Stimulated activated memory B cell treated with anti-CD40 and anti-IgM and Interleukin-4, amounts not matched to agents 10 μg/mL and 1 μg/mL and 100 μg/mL, for 72 hours (primary cell): ENCODE data around the gene FAM200B.

Experiments used
- ATAC-seq: fragments of 150-1000 bp; cut with Tn5 transposase; 2 replicates; pipeline ENCODE4 v1.10.0; 2021
- H3K27ac Mint-ChIP-seq: one replicate; pipeline ENCODE4 v1.8.0; 2022; ENCODE audit warnings: mild to moderate bottlenecking, mixed read lengths
- H3K27me3 Mint-ChIP-seq: one replicate; pipeline ENCODE4 v1.8.0; 2022; ENCODE audit warnings: mixed read lengths
- H3K36me3 Mint-ChIP-seq: one replicate; pipeline ENCODE4 v1.8.0; 2022; ENCODE audit warnings: mixed read lengths
- H3K4me1 Mint-ChIP-seq: one replicate; pipeline ENCODE4 v1.8.0; 2022; ENCODE audit warnings: mixed read lengths
- H3K4me3 Mint-ChIP-seq: one replicate; pipeline ENCODE4 v1.8.0; 2022; ENCODE audit warnings: mild to moderate bottlenecking, moderate library complexity, mixed read lengths
- H3K9me3 Mint-ChIP-seq: one replicate; pipeline ENCODE4 v1.8.0; 2022; ENCODE audit warnings: mixed read lengths

The FAM200B gene

GRCh38 chr4:15658136-15658770, 23.4 kb upstream of the FAM200B start:
- Mint-ChIP-seq H3K36me3 (no peaks in the 10 kb centered on the region), H3K9me3 (no peaks in the 10 kb centered on the region), H3K4me3 (no peak overlapping the region), H3K27me3 (no peaks in the 10 kb centered on the region), H3K4me1 (peaks cover 22% of the 10 kb centered on the region), H3K27ac (no peak overlapping the region)
- ATAC-seq = no peak

GRCh38 chr4:15658781-15659180, 22.8 kb upstream of the FAM200B start:
- H3K27me3 Mint-ChIP-seq = no peaks in the 10 kb centered on the region
- peaks cover 17% of the 10 kb centered on the region for H3K4me1 Mint-ChIP-seq
- no peak for ATAC-seq
- no peak overlapping the region for H3K4me3 Mint-ChIP-seq
- H3K27ac Mint-ChIP-seq = no peak overlapping the region
- H3K36me3 Mint-ChIP-seq = no peaks in the 10 kb centered on the region
- H3K9me3 Mint-ChIP-seq = no peaks in the 10 kb centered on the region

GRCh38 chr4:15659768-15660570, 21.7 kb upstream of the FAM200B start:
- Mint-ChIP-seq H3K4me1 (peaks cover 8% of the 10 kb centered on the region), H3K4me3 (no peak overlapping the region)

GRCh38 chr4:15665753-15666365, 15.8 kb upstream of the FAM200B start:
- H3K36me3 Mint-ChIP-seq = no peaks in the 10 kb centered on the region
- no peaks in the 10 kb centered on the region for H3K9me3 Mint-ChIP-seq
- no peak overlapping the region for H3K4me3 Mint-ChIP-seq
- H3K4me1 Mint-ChIP-seq = no peaks in the 10 kb centered on the region
- H3K27ac Mint-ChIP-seq = no peak overlapping the region
- no peak for ATAC-seq
- no peaks in the 10 kb centered on the region for H3K27me3 Mint-ChIP-seq

More at GRCh38 chr4:15659768-15660570, 21.7 kb upstream of the FAM200B start:
- H3K9me3 Mint-ChIP-seq = no peaks in the 10 kb centered on the region
- no peak for ATAC-seq
- no peak overlapping the region for H3K27ac Mint-ChIP-seq
- H3K36me3 Mint-ChIP-seq = no peaks in the 10 kb centered on the region
- no peaks in the 10 kb centered on the region for H3K27me3 Mint-ChIP-seq

GRCh38 chr4:15667006-15667405, 14.6 kb upstream of the FAM200B start:
- no peak for ATAC-seq
- H3K4me1 Mint-ChIP-seq = no peaks in the 10 kb centered on the region
- H3K9me3 Mint-ChIP-seq = no peaks in the 10 kb centered on the region
- H3K4me3 Mint-ChIP-seq = no peak overlapping the region
- no peaks in the 10 kb centered on the region for H3K27me3 Mint-ChIP-seq
- H3K36me3 Mint-ChIP-seq = no peaks in the 10 kb centered on the region
- H3K27ac Mint-ChIP-seq = no peak overlapping the region

- ATAC-seq = no peak
Measured at GRCh38 chr4:15668566-15669435, 12.8 kb upstream of the FAM200B start.

GRCh38 chr4:15670576-15670975, 11.1 kb upstream of the FAM200B start:
- Mint-ChIP-seq H3K4me3 (no peak overlapping the region), H3K9me3 (no peaks in the 10 kb centered on the region), H3K4me1 (no peaks in the 10 kb centered on the region), H3K36me3 (no peaks in the 10 kb centered on the region), H3K27ac (no peak overlapping the region), H3K27me3 (no peaks in the 10 kb centered on the region)
- no peak for ATAC-seq

More at GRCh38 chr4:15668566-15669435, 12.8 kb upstream of the FAM200B start:
- Mint-ChIP-seq H3K4me3 (no peak overlapping the region), H3K27ac (no peak overlapping the region), H3K9me3 (no peaks in the 10 kb centered on the region), H3K4me1 (no peaks in the 10 kb centered on the region), H3K36me3 (no peaks in the 10 kb centered on the region), H3K27me3 (no peaks in the 10 kb centered on the region)

GRCh38 chr4:15672101-15672500, 9.5 kb upstream of the FAM200B start:
- H3K36me3 Mint-ChIP-seq = no peaks in the 10 kb centered on the region
- H3K4me1 Mint-ChIP-seq = no peaks in the 10 kb centered on the region
- H3K27me3 Mint-ChIP-seq = no peaks in the 10 kb centered on the region
- H3K27ac Mint-ChIP-seq = no peak overlapping the region
- ATAC-seq = no peak
- H3K9me3 Mint-ChIP-seq = no peaks in the 10 kb centered on the region
- no peak overlapping the region for H3K4me3 Mint-ChIP-seq

- no peaks in the 10 kb centered on the region for H3K9me3 Mint-ChIP-seq
- no peak overlapping the region for H3K27ac Mint-ChIP-seq
- ATAC-seq = no peak
- H3K4me3 Mint-ChIP-seq = no peak overlapping the region
- H3K27me3 Mint-ChIP-seq = no peaks in the 10 kb centered on the region
- H3K36me3 Mint-ChIP-seq = no peaks in the 10 kb centered on the region
- no peaks in the 10 kb centered on the region for H3K4me1 Mint-ChIP-seq
Measured at GRCh38 chr4:15673337-15673736, 8.3 kb upstream of the FAM200B start.

GRCh38 chr4:15674046-15674445, 7.6 kb upstream of the FAM200B start:
- no peaks in the 10 kb centered on the region for H3K27me3 Mint-ChIP-seq
- H3K27ac Mint-ChIP-seq = no peak overlapping the region
- H3K36me3 Mint-ChIP-seq = no peaks in the 10 kb centered on the region
- no peaks in the 10 kb centered on the region for H3K9me3 Mint-ChIP-seq
- no peaks in the 10 kb centered on the region for H3K4me1 Mint-ChIP-seq
- no peak overlapping the region for H3K4me3 Mint-ChIP-seq
- ATAC-seq = no peak

- ATAC-seq = no peak
- Mint-ChIP-seq H3K4me3 (no peak overlapping the region), H3K27ac (no peak overlapping the region), H3K9me3 (no peaks in the 10 kb centered on the region), H3K36me3 (no peaks in the 10 kb centered on the region), H3K4me1 (no peaks in the 10 kb centered on the region), H3K27me3 (no peaks in the 10 kb centered on the region)
Measured at GRCh38 chr4:15674926-15675325, 6.7 kb upstream of the FAM200B start.

GRCh38 chr4:15675356-15675755, 6.3 kb upstream of the FAM200B start:
- Mint-ChIP-seq H3K4me3 (no peak overlapping the region), H3K4me1 (no peaks in the 10 kb centered on the region), H3K36me3 (no peaks in the 10 kb centered on the region), H3K27me3 (no peaks in the 10 kb centered on the region), H3K9me3 (no peaks in the 10 kb centered on the region), H3K27ac (no peak overlapping the region)
- no peak for ATAC-seq

GRCh38 chr4:15676039-15676438, 5.6 kb upstream of the FAM200B start:
- H3K27me3 Mint-ChIP-seq = no peaks in the 10 kb centered on the region
- H3K4me3 Mint-ChIP-seq = no peak overlapping the region
- H3K36me3 Mint-ChIP-seq = no peaks in the 10 kb centered on the region
- no peaks in the 10 kb centered on the region for H3K9me3 Mint-ChIP-seq
- no peak for ATAC-seq
- H3K4me1 Mint-ChIP-seq = peaks cover under 1% of the 10 kb centered on the region
- no peak overlapping the region for H3K27ac Mint-ChIP-seq

- Mint-ChIP-seq H3K36me3 (no peaks in the 10 kb centered on the region), H3K4me3 (no peak overlapping the region), H3K27me3 (no peaks in the 10 kb centered on the region), H3K9me3 (no peaks in the 10 kb centered on the region), H3K4me1 (peaks cover 9% of the 10 kb centered on the region), H3K27ac (no peak overlapping the region)
- ATAC-seq = no peak
Measured at GRCh38 chr4:15676899-15677298, 4.7 kb upstream of the FAM200B start.

- no peaks in the 10 kb centered on the region for H3K36me3 Mint-ChIP-seq
- no peaks in the 10 kb centered on the region for H3K9me3 Mint-ChIP-seq
- ATAC-seq = no peak
- H3K27me3 Mint-ChIP-seq = no peaks in the 10 kb centered on the region
- H3K4me1 Mint-ChIP-seq = peaks cover 15% of the 10 kb centered on the region
- no peak overlapping the region for H3K27ac Mint-ChIP-seq
- H3K4me3 Mint-ChIP-seq = no peak overlapping the region
Measured at GRCh38 chr4:15677507-15677988, 4.1 kb upstream of the FAM200B start.
